GOT3 (cell line): ENCODE measurements around the gene S1PR1.

Experiments
- DNase-seq: peaks from one replicate; lab custom pipeline; 2025; ENCODE audit warnings: mixed read lengths; lab: John Stamatoyannopoulos, UW

The S1PR1 gene

GRCh38 chr1:101245246-101245927 lies 8.6 kb downstream of the S1PR1 start:
- no peak for DNase-seq

GRCh38 chr1:101247404-101248287 lies 10.8 kb downstream of the S1PR1 start:
- DNase-seq: no peak

GRCh38 chr1:101250222-101250621 lies 13.4 kb downstream of the S1PR1 start:
- no peak for DNase-seq

GRCh38 chr1:101250656-101251272 lies 13.9 kb downstream of the S1PR1 start:
- DNase-seq: no peak

- DNase-seq: no peak
Observed at GRCh38 chr1:101251504-101251903, 14.7 kb downstream of the S1PR1 start.

- no peak for DNase-seq
Observed at GRCh38 chr1:101253976-101254674, 17.3 kb downstream of the S1PR1 start.

- no peak for DNase-seq
Observed at GRCh38 chr1:101257500-101258325, 20.9 kb downstream of the S1PR1 start.

- no peak for DNase-seq
Observed at GRCh38 chr1:101259744-101260148, 22.9 kb downstream of the S1PR1 start.

GRCh38 chr1:101260556-101261350 lies 23.9 kb downstream of the S1PR1 start:
- DNase-seq: no peak

GRCh38 chr1:101261623-101262022 lies 24.8 kb downstream of the S1PR1 start:
- DNase-seq: no peak

GRCh38 chr1:101262060-101262459 lies 25.2 kb downstream of the S1PR1 start:
- DNase-seq: no peak

- no peak for DNase-seq
Observed at GRCh38 chr1:101262630-101263348, 26.0 kb downstream of the S1PR1 start.

GRCh38 chr1:101264697-101265096 lies 27.9 kb downstream of the S1PR1 start:
- no peak for DNase-seq

GRCh38 chr1:101265684-101266083 lies 28.9 kb downstream of the S1PR1 start:
- no peak for DNase-seq

GRCh38 chr1:101267082-101267481 lies 30.3 kb downstream of the S1PR1 start:
- DNase-seq: no peak

- DNase-seq: no peak
Observed at GRCh38 chr1:101268893-101269292, 32.1 kb downstream of the S1PR1 start.

- DNase-seq: no peak
Observed at GRCh38 chr1:101275672-101276071, 38.9 kb downstream of the S1PR1 start.

GRCh38 chr1:101276818-101277217 lies 40.0 kb downstream of the S1PR1 start:
- no peak for DNase-seq

- DNase-seq: no peak
Observed at GRCh38 chr1:101278238-101278637, 41.4 kb downstream of the S1PR1 start.

- DNase-seq: no peak
Observed at GRCh38 chr1:101278845-101279244, 42.0 kb downstream of the S1PR1 start.
